Heart left ventricle (tissue), 16 donors: ENCODE data around the gene KCNQ1. TPM values are rescaled to one million over a fixed set of nuclear protein-coding genes. Genes with fewer than 3 reads are reported as not detected.

ENCODE experiments used
- ATAC-seq, 4 donors: fragments of 200-7000 bp; cut with Tn5 transposase; one replicate each; pipeline ENCODE4 v1.9.1; 2020 to 2022; ENCODE audit warnings: moderate library complexity in 4 of 4, mild to moderate bottlenecking in 3 of 4, moderate number of reproducible peaks in 1 of 4
- DNase-seq, 5 donors: peaks; one replicate each; pipeline ENCODE4 v3.0.0-alpha.2; 2020
- H3K27ac ChIP-seq, 12 donors: fragments of 200-600 bp; sonication (generic) in 4 of 12; one replicate each; pipeline versions ENCODE4 v1.5.0 to v1.8.0; 2016 to 2022; ENCODE audit warnings: mild to moderate bottlenecking in 2 of 12
- H3K27me3 ChIP-seq, 9 donors: fragments of 200-600 bp; sonication (generic) in 2 of 9; one replicate each; pipeline versions ENCODE4 v1.5.1 to v1.8.0; 2016 to 2022; ENCODE audit warnings: mild to moderate bottlenecking in 3 of 9
- H3K36me3 ChIP-seq, 9 donors: fragments of 200-600 bp; sonication (generic) in 2 of 9; one replicate each; pipeline versions ENCODE4 v1.5.0 to v1.8.0; 2018 to 2022; ENCODE audit warnings: mild to moderate bottlenecking in 2 of 9
- H3K4me1 ChIP-seq, 12 donors: fragments of 200-600 bp; sonication (generic) in 4 of 12; one replicate each; pipeline versions ENCODE4 v1.5.0 to v1.8.0; 2016 to 2022; ENCODE audit warnings: mild to moderate bottlenecking in 3 of 12
- H3K4me3 ChIP-seq, 12 donors: fragments of 200-600 bp; sonication (generic) in 4 of 12; one replicate each; pipeline versions ENCODE4 v1.5.0 to v1.8.0; 2017 to 2022; ENCODE audit warnings: mild to moderate bottlenecking in 9 of 12, moderate library complexity in 4 of 12
- H3K9me3 ChIP-seq, 12 donors: fragments of 200-600 bp; sonication (generic) in 4 of 12; one replicate each; pipeline versions ENCODE4 v1.5.0 to v1.8.0; 2016 to 2022; ENCODE audit warnings: mild to moderate bottlenecking in 1 of 12
- POLR2A ChIP-seq, 2 donors: fragments of 450-650 bp; IDR thresholded peaks; one replicate each; pipeline ENCODE4 v1.6.1; 2017; ENCODE audit warnings: antibody characterized with exemption in 2 of 2, mild to moderate bottlenecking in 2 of 2, moderate library complexity in 2 of 2
- WGBS, 4 donors: extraction: QIAGEN DNeasy Blood & Tissue Kit in 2 of 4; methylation state at CpG; one replicate each; pipeline versions ENCODE4 v1.1.5 to v1.1.7; 2013 to 2018; 5-methylcytosine and 5-hydroxymethylcytosine counted together
- intact Hi-C, 10 donors: fragments of 100-400 bp; cut with DNase I; formaldehyde crosslinking; loops; one replicate each; pipeline versions ENCODE4 v1.11.1 to v1.14.2; 2022
- polyA plus RNA-seq, 2 donors: library from polyadenylated mRNA; stranded (reverse); fragments of 200-250 nt; gene quantifications; one replicate each; pipeline ENCODE4 v1.2.3, GENCODE V29; 2013
- total RNA-seq, 9 donors: library from RNA; depleted of rRNA in 2 of 9; stranded (reverse); fragments of >200 nt in 2 of 9; fragmentation: NEBNext Ultra II Directional in 3 of 9; extraction: Animal tissue kit (Norgen Biotek cat#: 25700) in 3 of 9; gene quantifications; one replicate each; pipeline versions ENCODE4 v1.1.0 to v1.2.4, GENCODE V29; 2016 to 2023
- TF ChIP-seq, protein P1 (sequence below), 12 donors: fragments of 200-600 bp; sonication (generic) in 4 of 12; IDR thresholded peaks; one replicate each; pipeline versions ENCODE4 v1.5.0 to v1.8.0; 2018 to 2022; ENCODE audit warnings: antibody characterized with exemption in 12 of 12, mild to moderate bottlenecking in 5 of 12
- donor health status: ischemic (EF 13 %, LVEDD 7.1; RV severe dilation, severe dysfunction).
- donor health status: healthy with polysubstance abuse.
- donor health status: DM: no; HTN: yes; CAD: no.
- donor health status: DM: no; HTN: no; CAD: no.
- donor health status: ischemic (EF 25% LVEDD 6.9; RV normal size, moderate dysfunction).
- donor health status: ischemic (EF 25% LVEDD 5.7; RV mildly dilated, moderate dysfunction).
- donor health status: healthy.
- donor health status: DM: yes; HTN: yes; CAD: no.
- donor health status: ischemic (EF 35%, LVEDD 5.7; RV mildly dilated, moderate dysfunction).
- donor health status: nonischemic (EF 11% LVEDD 7.7; RV severe dilation, severe dysfunction).
- donor health status: DM: yes; HTN: yes; CAD: no.
- donor health status: PGD.
- donor health status: ischemic (EF 29% LVEDD 5.4; RV normal size, mild dysfunction).
- donor health status: nonischemic (EF 23%, LVEDD 6.1; RV moderate dilation, normal function).

Gene KCNQ1
- total and polyA plus RNA-seq, 11 donors = 18.6 to 42.4 (median 31.4) TPM

DNA sequence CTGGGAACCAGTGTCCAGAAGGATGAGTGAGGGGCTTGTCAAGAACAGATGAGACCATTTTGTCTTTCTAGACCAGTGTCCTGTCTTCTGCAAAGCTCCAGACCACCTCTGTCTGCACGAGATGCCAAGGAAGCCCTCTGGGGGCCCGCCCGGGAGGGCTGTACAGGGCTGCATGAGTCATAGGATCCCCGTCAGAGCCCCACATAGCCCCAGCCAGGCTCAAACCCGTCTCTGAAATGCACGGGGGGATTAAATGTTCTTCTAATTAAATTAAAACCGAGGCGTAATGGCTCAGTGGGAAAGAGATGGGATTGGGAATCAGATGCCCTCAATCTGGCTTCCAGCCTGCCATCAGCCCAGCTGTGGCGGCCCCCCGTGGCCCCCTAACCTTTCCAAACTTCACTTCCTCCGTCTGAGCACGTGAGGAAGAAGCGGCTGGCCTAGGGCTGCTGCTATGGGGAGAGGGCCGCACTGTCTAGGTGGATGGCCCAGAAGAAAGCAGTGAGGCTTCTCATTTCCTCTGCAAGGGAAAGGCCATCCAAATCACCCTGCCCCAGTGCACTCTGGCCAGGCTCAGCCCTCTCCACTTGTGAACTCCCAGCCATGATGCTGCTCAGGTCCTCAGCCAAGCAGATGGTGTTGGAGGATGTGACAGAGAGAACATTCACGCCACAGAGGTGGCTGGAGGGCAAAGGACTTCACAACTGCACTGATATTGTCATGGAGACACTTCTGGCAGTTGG is 222.2 kb downstream of the KCNQ1 start:
- no peak overlapping the region for H3K4me3 ChIP-seq
- 85 to 94% (median 88%) methylated on average over 12 to 15 of the region's 15 CpGs for WGBS, 4 donors
- no peaks in the 10 kb centered on the region for H3K27me3 ChIP-seq
- no peak for TF ChIP-seq POLR2A (IDR thresholded peaks at IDR 0.05)
- TF ChIP-seq, protein P1, sequence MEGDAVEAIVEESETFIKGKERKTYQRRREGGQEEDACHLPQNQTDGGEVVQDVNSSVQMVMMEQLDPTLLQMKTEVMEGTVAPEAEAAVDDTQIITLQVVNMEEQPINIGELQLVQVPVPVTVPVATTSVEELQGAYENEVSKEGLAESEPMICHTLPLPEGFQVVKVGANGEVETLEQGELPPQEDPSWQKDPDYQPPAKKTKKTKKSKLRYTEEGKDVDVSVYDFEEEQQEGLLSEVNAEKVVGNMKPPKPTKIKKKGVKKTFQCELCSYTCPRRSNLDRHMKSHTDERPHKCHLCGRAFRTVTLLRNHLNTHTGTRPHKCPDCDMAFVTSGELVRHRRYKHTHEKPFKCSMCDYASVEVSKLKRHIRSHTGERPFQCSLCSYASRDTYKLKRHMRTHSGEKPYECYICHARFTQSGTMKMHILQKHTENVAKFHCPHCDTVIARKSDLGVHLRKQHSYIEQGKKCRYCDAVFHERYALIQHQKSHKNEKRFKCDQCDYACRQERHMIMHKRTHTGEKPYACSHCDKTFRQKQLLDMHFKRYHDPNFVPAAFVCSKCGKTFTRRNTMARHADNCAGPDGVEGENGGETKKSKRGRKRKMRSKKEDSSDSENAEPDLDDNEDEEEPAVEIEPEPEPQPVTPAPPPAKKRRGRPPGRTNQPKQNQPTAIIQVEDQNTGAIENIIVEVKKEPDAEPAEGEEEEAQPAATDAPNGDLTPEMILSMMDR (IDR thresholded peaks at IDR 0.05) = no peak
- peaks cover 0 to 13% (median 1%) of the 10 kb centered on the region in 12 donors for H3K4me1 ChIP-seq
- H3K9me3 ChIP-seq = no peaks in the 10 kb centered on the region
- peak overlapping the region in 2 of 12 donors; percentile 29 to 50 for H3K27ac ChIP-seq
- peaks cover 0 to 16% (median 0%) of the 10 kb centered on the region in 9 donors for H3K36me3 ChIP-seq
- intact Hi-C loops = no loop called here
- peak in 1 of 4 donors; percentile 62 for ATAC-seq
- DNase-seq = peak in 1 of 5 donors; percentile 16

GRCh38 chr11:2667940-2668339 is 223.1 kb downstream of the KCNQ1 start:
- Histone ChIP-seq H3K4me1 (peaks cover 0 to 16% (median 1%) of the 10 kb centered on the region in 12 donors), H3K4me3 (no peak overlapping the region), H3K27me3 (no peaks in the 10 kb centered on the region), H3K27ac (no peak overlapping the region), H3K9me3 (no peaks in the 10 kb centered on the region), H3K36me3 (peaks cover 0 to 16% (median 0%) of the 10 kb centered on the region in 9 donors)
- DNase-seq (no peak), ATAC-seq (no peak)
- 89 to 100% (median 98%) methylated on average over 2 of the region's 2 CpGs for WGBS, 4 donors
- intact Hi-C loops = no loop called here
- no peak for TF ChIP-seq POLR2A (IDR thresholded peaks at IDR 0.05)
- TF ChIP-seq, protein P1 (IDR thresholded peaks at IDR 0.05) = no peak

- H3K4me1 ChIP-seq = peaks cover 0 to 20% (median 3%) of the 10 kb centered on the region in 12 donors
- no peak overlapping the region for H3K27ac ChIP-seq
- no peaks in the 10 kb centered on the region for H3K27me3 ChIP-seq
- no peak overlapping the region for H3K4me3 ChIP-seq
- 89 to 98% (median 96%) methylated on average over 5 of the region's 5 CpGs for WGBS, 4 donors
- ATAC-seq (no peak), DNase-seq (no peak)
- TF ChIP-seq, protein P1 (IDR thresholded peaks at IDR 0.05) = no peak
- TF ChIP-seq POLR2A (IDR thresholded peaks at IDR 0.05) = no peak
- H3K9me3 ChIP-seq = no peaks in the 10 kb centered on the region
- intact Hi-C loops = no loop called here
- peaks cover 0 to 16% (median 0%) of the 10 kb centered on the region in 9 donors for H3K36me3 ChIP-seq
Measured at GRCh38 chr11:2668876-2669275, 224.1 kb downstream of the KCNQ1 start.

GRCh38 chr11:2669634-2670469 is 225.0 kb downstream of the KCNQ1 start:
- Histone ChIP-seq H3K27ac (no peak overlapping the region), H3K9me3 (no peaks in the 10 kb centered on the region), H3K4me3 (no peak overlapping the region), H3K27me3 (no peaks in the 10 kb centered on the region), H3K4me1 (peaks cover 0 to 30% (median 12%) of the 10 kb centered on the region in 12 donors), H3K36me3 (peaks cover 0 to 16% (median 0%) of the 10 kb centered on the region in 9 donors)
- no peak for ATAC-seq
- WGBS, 4 donors = 94 to 100% (median 97%) methylated on average over 4 to 8 of the region's 8 CpGs
- TF ChIP-seq POLR2A (IDR thresholded peaks at IDR 0.05) = no peak
- TF ChIP-seq, protein P1 (IDR thresholded peaks at IDR 0.05) = no peak
- intact Hi-C loops = loop anchor here in 1 of 10 donors (10.0 kb wide), 1 partner anchor 55 kb away; no protein-coding TSS in a partner anchor
- no peak for DNase-seq
